ENCODE measurements around the gene SELENOF. TPM values are rescaled to one million over a fixed set of nuclear protein-coding genes. Genes with fewer than 3 reads are reported as not detected.

SELENOF gene
- total and polyA plus RNA-seq, 2 donors (not counting 1 experiment from before 2014, with no cell fraction given): 207 to 351 TPM

DNA sequence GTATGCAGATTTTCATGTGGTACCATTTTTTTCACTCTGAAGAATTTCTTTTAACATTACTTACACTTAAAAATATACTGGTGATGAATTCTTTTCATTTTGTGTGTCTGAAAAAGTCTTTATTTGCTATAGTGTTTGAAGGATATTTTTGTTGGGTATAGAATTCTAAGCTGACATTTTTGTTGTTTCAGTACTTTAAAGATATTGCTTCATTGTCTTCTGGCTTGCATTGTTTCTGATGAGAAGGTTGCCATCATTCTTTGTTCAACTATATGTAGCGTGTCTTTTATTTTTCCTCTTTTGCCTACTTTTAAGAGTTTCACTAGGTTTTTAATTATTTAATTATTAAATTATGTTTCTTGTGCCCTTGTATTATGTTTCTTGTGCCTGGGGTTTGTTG lies 8.5 kb upstream of the SELENOF start:
- peaks cover 33% of the 10 kb centered on the region for H3K79me2 ChIP-seq (ENCODE audit: control insufficient read depth, insufficient read depth, low read length)
- H3K27ac ChIP-seq (ENCODE audit: insufficient read depth, low read length): no peak overlapping the region
- H3K4me2 ChIP-seq (ENCODE audit: extremely low read depth, insufficient read depth, low read length): no peak overlapping the region
- no peaks in the 10 kb centered on the region for H3K27me3 ChIP-seq (ENCODE audit: control insufficient read depth, insufficient read depth, low read length)
- no peak overlapping the region for H3K4me3 ChIP-seq (replicated peaks in 1 of 4; ENCODE audit: control extremely low read depth in 1 of 4, insufficient read depth in 1 of 4, low read depth in 3 of 4, low read length in 4 of 4)
- no peaks in the 10 kb centered on the region for H4K20me1 ChIP-seq (ENCODE audit: control insufficient read depth, extremely low read depth, insufficient read depth, low read length)
- no peak for DNase-seq (ENCODE audit: low read depth in 2 of 2)
- H2AFZ ChIP-seq (ENCODE audit: low read length): no peak overlapping the region
- no peaks in the 10 kb centered on the region for H3K4me1 ChIP-seq (ENCODE audit: control insufficient read depth, extremely low read depth, insufficient read depth, low read length)
- H3K9ac ChIP-seq (ENCODE audit: insufficient read depth, low read length): no peak overlapping the region
- TF ChIP-seq, protein P1, sequence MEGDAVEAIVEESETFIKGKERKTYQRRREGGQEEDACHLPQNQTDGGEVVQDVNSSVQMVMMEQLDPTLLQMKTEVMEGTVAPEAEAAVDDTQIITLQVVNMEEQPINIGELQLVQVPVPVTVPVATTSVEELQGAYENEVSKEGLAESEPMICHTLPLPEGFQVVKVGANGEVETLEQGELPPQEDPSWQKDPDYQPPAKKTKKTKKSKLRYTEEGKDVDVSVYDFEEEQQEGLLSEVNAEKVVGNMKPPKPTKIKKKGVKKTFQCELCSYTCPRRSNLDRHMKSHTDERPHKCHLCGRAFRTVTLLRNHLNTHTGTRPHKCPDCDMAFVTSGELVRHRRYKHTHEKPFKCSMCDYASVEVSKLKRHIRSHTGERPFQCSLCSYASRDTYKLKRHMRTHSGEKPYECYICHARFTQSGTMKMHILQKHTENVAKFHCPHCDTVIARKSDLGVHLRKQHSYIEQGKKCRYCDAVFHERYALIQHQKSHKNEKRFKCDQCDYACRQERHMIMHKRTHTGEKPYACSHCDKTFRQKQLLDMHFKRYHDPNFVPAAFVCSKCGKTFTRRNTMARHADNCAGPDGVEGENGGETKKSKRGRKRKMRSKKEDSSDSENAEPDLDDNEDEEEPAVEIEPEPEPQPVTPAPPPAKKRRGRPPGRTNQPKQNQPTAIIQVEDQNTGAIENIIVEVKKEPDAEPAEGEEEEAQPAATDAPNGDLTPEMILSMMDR (conservative IDR thresholded peaks at IDR 0.05 in 1 of 2, IDR thresholded peaks at IDR 0.05 in 1 of 2; ENCODE audit: low read depth in 1 of 2, low read length in 2 of 2): no peak
- no peak for TF ChIP-seq EZH2 (IDR thresholded peaks at IDR 0.05; ENCODE audit: low read length, missing control alignments)
- H3K9me3 ChIP-seq (ENCODE audit: control insufficient read depth, insufficient read depth, low read depth, low read length): no peaks in the 10 kb centered on the region
- no peaks in the 10 kb centered on the region for H3K36me3 ChIP-seq (ENCODE audit: control insufficient read depth, insufficient read depth, low read length)

DNA sequence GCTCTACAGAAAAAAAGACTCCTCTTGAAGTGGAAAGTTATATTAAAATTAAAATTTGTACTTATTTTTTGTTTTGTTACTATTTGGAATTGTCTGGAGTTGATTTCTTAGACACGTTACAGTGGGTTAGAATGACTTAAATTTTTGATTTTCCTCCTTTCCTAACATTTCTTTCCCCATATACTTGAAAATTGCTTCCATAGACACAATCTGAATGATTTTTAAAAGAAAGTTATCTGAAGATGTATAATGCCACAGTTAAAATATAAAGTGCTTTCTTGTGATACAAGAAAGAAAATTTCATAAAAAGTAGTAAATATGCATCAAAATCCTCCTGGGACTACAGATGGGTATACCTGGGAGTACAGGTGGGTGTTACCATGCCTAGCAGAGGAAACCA lies 2.8 kb upstream of the SELENOF start:
- Histone ChIP-seq H3K9ac (ENCODE audit: insufficient read depth, low read length) (no peak overlapping the region), H3K4me2 (ENCODE audit: extremely low read depth, insufficient read depth, low read length) (peak overlapping the region; percentile 71), H2AFZ (ENCODE audit: low read length) (no peak overlapping the region), H3K9me3 (ENCODE audit: control insufficient read depth, insufficient read depth, low read depth, low read length) (no peaks in the 10 kb centered on the region), H3K27ac (ENCODE audit: insufficient read depth, low read length) (no peak overlapping the region), H3K36me3 (ENCODE audit: control insufficient read depth, insufficient read depth, low read length) (no peaks in the 10 kb centered on the region), H3K27me3 (ENCODE audit: control insufficient read depth, insufficient read depth, low read length) (no peaks in the 10 kb centered on the region), H4K20me1 (ENCODE audit: control insufficient read depth, extremely low read depth, insufficient read depth, low read length) (peaks cover 1% of the 10 kb centered on the region), H3K79me2 (ENCODE audit: control insufficient read depth, insufficient read depth, low read length) (peaks cover 65% of the 10 kb centered on the region), H3K4me3 (replicated peaks in 1 of 4; ENCODE audit: control extremely low read depth in 1 of 4, insufficient read depth in 1 of 4, low read depth in 3 of 4, low read length in 4 of 4) (peak overlapping the region; percentile 26 to 98 (median 87)), H3K4me1 (ENCODE audit: control insufficient read depth, extremely low read depth, insufficient read depth, low read length) (peaks cover 5% of the 10 kb centered on the region)
- TF ChIP-seq, protein P1 (conservative IDR thresholded peaks at IDR 0.05 in 1 of 2, IDR thresholded peaks at IDR 0.05 in 1 of 2; ENCODE audit: low read depth in 1 of 2, low read length in 2 of 2): no peak
- no peak for TF ChIP-seq EZH2 (IDR thresholded peaks at IDR 0.05; ENCODE audit: low read length, missing control alignments)
- DNase-seq (ENCODE audit: low read depth in 2 of 2): no peak

DNA sequence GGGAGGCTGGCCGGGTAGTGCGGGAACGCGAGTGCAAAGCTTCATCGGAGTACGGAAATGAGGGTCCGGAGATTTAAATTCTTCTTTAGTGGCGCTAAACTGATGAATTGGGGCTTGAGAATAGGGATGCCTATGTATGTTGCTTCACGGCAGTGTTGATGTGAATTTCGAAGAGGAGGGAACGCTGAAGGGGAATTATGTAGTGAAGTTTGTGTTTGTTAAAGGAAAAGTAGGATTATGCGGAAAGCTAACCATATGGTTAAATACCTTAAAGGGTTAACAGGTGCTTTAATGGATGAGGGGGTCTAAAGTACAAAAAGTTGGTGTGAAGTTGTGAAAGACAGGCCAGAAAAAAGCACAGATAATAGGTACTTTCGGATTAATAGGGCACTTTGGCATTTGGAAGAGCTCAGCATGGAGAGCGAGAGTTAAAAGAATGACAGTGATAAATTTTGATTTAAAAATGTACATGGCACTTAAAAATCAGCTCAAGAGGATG lies 1.9 kb upstream of the SELENOF start:
- Histone ChIP-seq H3K79me2 (ENCODE audit: control insufficient read depth, insufficient read depth, low read length) (peaks cover 66% of the 10 kb centered on the region), H3K27ac (ENCODE audit: insufficient read depth, low read length) (peak overlapping the region; percentile 79), H3K9me3 (ENCODE audit: control insufficient read depth, insufficient read depth, low read depth, low read length) (no peaks in the 10 kb centered on the region), H3K4me1 (ENCODE audit: control insufficient read depth, extremely low read depth, insufficient read depth, low read length) (peaks cover 5% of the 10 kb centered on the region), H3K36me3 (ENCODE audit: control insufficient read depth, insufficient read depth, low read length) (no peaks in the 10 kb centered on the region), H3K4me3 (replicated peaks in 1 of 4; ENCODE audit: control extremely low read depth in 1 of 4, insufficient read depth in 1 of 4, low read depth in 3 of 4, low read length in 4 of 4) (peak overlapping the region; percentile 85 to 98 (median 93)), H3K27me3 (ENCODE audit: control insufficient read depth, insufficient read depth, low read length) (no peaks in the 10 kb centered on the region), H3K9ac (ENCODE audit: insufficient read depth, low read length) (peak overlapping the region; percentile 70), H2AFZ (ENCODE audit: low read length) (peak overlapping the region; percentile 91), H3K4me2 (ENCODE audit: extremely low read depth, insufficient read depth, low read length) (peak overlapping the region; percentile 71), H4K20me1 (ENCODE audit: control insufficient read depth, extremely low read depth, insufficient read depth, low read length) (peaks cover 1% of the 10 kb centered on the region)
- no peak for DNase-seq (ENCODE audit: low read depth in 2 of 2)
- TF ChIP-seq EZH2 (IDR thresholded peaks at IDR 0.05; ENCODE audit: low read length, missing control alignments): no peak
- TF ChIP-seq, protein P1 (conservative IDR thresholded peaks at IDR 0.05 in 1 of 2, IDR thresholded peaks at IDR 0.05 in 1 of 2; ENCODE audit: low read depth in 1 of 2, low read length in 2 of 2): no peak

Data from fibroblast of lung (primary cell).